Measurements from ENCODE around the gene UBAC2. TPM values are rescaled to one million over a fixed set of nuclear protein-coding genes. Genes with fewer than 3 reads are reported as not detected.

Gene UBAC2
- total and polyA plus RNA-seq, 2 donors (not counting 1 experiment from before 2014, with no cell fraction given): 32.4 to 87.4 TPM

DNA sequence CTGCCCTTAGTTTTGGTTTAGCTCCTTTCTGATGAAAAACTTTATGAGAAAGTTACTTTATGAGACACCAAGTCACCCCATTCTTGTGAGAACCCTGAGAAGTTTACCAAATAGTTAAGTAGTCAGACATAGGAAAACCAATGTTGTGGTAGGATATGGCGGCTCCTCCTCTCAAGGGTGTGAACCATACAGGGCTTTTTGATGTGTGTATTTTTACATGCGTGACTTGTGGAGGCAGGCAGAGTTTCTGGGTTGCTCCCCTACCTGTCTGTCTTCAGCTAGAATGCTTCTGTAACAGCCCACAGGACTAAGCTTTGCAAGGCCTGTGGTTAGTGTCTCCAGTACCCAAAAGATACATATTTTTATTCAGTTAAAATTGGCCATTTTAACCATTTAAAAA lies 18.3 kb downstream of the UBAC2 start:
- TF ChIP-seq, protein P1, sequence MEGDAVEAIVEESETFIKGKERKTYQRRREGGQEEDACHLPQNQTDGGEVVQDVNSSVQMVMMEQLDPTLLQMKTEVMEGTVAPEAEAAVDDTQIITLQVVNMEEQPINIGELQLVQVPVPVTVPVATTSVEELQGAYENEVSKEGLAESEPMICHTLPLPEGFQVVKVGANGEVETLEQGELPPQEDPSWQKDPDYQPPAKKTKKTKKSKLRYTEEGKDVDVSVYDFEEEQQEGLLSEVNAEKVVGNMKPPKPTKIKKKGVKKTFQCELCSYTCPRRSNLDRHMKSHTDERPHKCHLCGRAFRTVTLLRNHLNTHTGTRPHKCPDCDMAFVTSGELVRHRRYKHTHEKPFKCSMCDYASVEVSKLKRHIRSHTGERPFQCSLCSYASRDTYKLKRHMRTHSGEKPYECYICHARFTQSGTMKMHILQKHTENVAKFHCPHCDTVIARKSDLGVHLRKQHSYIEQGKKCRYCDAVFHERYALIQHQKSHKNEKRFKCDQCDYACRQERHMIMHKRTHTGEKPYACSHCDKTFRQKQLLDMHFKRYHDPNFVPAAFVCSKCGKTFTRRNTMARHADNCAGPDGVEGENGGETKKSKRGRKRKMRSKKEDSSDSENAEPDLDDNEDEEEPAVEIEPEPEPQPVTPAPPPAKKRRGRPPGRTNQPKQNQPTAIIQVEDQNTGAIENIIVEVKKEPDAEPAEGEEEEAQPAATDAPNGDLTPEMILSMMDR (conservative IDR thresholded peaks at IDR 0.05 in 1 of 2, IDR thresholded peaks at IDR 0.05 in 1 of 2; ENCODE audit: low read depth in 1 of 2, low read length in 2 of 2): no peak
- TF ChIP-seq EZH2 (IDR thresholded peaks at IDR 0.05; ENCODE audit: low read length, missing control alignments): no peak
- Histone ChIP-seq H3K36me3 (ENCODE audit: control insufficient read depth, insufficient read depth, low read length) (no peaks in the 10 kb centered on the region), H3K27ac (ENCODE audit: insufficient read depth, low read length) (no peak overlapping the region), H3K4me3 (replicated peaks in 1 of 4; ENCODE audit: control extremely low read depth in 1 of 4, insufficient read depth in 1 of 4, low read depth in 3 of 4, low read length in 4 of 4) (no peak overlapping the region), H2AFZ (ENCODE audit: low read length) (no peak overlapping the region), H3K9ac (ENCODE audit: insufficient read depth, low read length) (no peak overlapping the region), H3K4me2 (ENCODE audit: extremely low read depth, insufficient read depth, low read length) (no peak overlapping the region), H3K79me2 (ENCODE audit: control insufficient read depth, insufficient read depth, low read length) (peaks cover 13% of the 10 kb centered on the region), H3K4me1 (ENCODE audit: control insufficient read depth, extremely low read depth, insufficient read depth, low read length) (no peaks in the 10 kb centered on the region), H3K27me3 (ENCODE audit: control insufficient read depth, insufficient read depth, low read length) (no peaks in the 10 kb centered on the region), H4K20me1 (ENCODE audit: control insufficient read depth, extremely low read depth, insufficient read depth, low read length) (no peaks in the 10 kb centered on the region), H3K9me3 (ENCODE audit: control insufficient read depth, insufficient read depth, low read depth, low read length) (no peaks in the 10 kb centered on the region)
- DNase-seq (ENCODE audit: low read depth in 2 of 2): no peak

DNA sequence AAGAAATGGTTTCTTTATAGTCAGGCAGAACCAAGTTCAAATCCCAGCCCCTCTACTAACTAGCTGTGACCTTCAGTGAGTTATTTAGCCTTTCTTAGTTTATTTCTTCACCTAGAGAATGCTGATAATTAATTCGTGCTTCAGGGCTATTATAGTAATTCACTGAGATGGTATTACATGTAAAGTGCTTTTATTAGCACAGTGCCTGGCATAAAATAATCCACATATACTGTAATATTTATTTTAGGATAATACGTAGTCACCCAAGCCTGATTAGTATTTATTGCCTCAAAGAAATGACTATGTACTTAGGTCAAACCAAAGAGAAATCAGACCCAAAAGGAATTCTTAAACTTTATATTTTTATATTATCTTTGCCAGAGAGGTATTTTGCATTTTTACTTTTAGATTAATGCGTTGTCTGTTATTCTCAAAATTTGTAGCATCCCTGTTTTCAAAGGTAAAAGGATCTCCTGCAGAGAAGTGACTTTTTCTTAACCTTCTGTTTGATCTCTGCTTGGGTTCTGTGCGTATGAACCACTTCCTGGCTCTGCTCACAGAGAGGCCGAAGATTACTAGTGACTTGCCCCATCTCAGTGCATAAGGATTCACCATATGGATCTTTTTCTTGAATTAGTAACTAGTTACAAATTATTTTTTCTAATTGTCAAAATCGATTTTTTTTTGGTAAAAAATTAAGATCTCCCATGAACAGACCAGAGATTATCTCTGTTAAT lies 19.7 kb downstream of the UBAC2 start:
- H4K20me1 ChIP-seq (ENCODE audit: control insufficient read depth, extremely low read depth, insufficient read depth, low read length): no peaks in the 10 kb centered on the region

DNA sequence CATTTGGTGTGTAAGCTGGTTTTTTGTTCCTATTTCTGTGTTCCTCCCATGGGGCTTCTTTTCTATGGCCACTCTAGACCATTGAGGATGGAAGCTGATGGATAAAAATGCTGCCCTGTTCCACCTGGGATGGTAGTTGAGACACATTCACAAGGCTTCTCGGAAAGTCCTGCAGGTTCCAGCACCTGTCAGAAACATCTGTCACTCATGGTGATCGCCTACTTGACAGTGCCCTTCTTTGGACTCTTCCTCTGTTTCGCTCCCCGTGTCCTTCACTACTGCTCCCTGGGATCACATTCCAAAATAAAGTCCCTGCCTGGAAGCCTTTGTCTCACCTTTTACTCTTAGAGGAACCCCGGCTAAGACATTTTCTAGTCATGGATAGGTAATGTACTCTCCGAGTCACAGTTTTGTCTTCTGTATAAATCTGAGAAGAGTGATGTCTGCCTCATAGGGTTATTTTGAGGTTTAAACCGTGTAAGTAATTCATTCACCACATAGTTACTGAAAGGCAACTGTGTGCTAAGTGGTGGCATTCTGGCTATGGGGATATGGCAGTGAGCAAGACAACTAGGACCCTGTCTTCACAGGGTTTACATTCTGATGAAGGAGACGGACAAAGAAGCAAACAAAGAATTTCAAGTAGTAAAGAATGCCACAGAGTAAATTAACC lies 21.0 kb downstream of the UBAC2 start:
- peaks cover 16% of the 10 kb centered on the region for H3K79me2 ChIP-seq (ENCODE audit: control insufficient read depth, insufficient read depth, low read length)
- no peak overlapping the region for H2AFZ ChIP-seq (ENCODE audit: low read length)
- no peak overlapping the region for H3K27ac ChIP-seq (ENCODE audit: insufficient read depth, low read length)
- no peak overlapping the region for H3K9ac ChIP-seq (ENCODE audit: insufficient read depth, low read length)
- H3K4me1 ChIP-seq (ENCODE audit: control insufficient read depth, extremely low read depth, insufficient read depth, low read length): no peaks in the 10 kb centered on the region
- H3K4me2 ChIP-seq (ENCODE audit: extremely low read depth, insufficient read depth, low read length): no peak overlapping the region
- TF ChIP-seq, protein P1 (conservative IDR thresholded peaks at IDR 0.05 in 1 of 2, IDR thresholded peaks at IDR 0.05 in 1 of 2; ENCODE audit: low read depth in 1 of 2, low read length in 2 of 2): no peak
- no peak for TF ChIP-seq EZH2 (IDR thresholded peaks at IDR 0.05; ENCODE audit: low read length, missing control alignments)
- no peak for DNase-seq (ENCODE audit: low read depth in 2 of 2)
- H4K20me1 ChIP-seq (ENCODE audit: control insufficient read depth, extremely low read depth, insufficient read depth, low read length): no peaks in the 10 kb centered on the region
- H3K27me3 ChIP-seq (ENCODE audit: control insufficient read depth, insufficient read depth, low read length): no peaks in the 10 kb centered on the region
- no peaks in the 10 kb centered on the region for H3K9me3 ChIP-seq (ENCODE audit: control insufficient read depth, insufficient read depth, low read depth, low read length)
- H3K4me3 ChIP-seq (replicated peaks in 1 of 4; ENCODE audit: control extremely low read depth in 1 of 4, insufficient read depth in 1 of 4, low read depth in 3 of 4, low read length in 4 of 4): no peak overlapping the region
- no peaks in the 10 kb centered on the region for H3K36me3 ChIP-seq (ENCODE audit: control insufficient read depth, insufficient read depth, low read length)

More for the DNA sequence above, 19.7 kb downstream of the UBAC2 start:
- Histone ChIP-seq H3K4me2 (ENCODE audit: extremely low read depth, insufficient read depth, low read length) (no peak overlapping the region), H3K4me1 (ENCODE audit: control insufficient read depth, extremely low read depth, insufficient read depth, low read length) (no peaks in the 10 kb centered on the region), H3K4me3 (replicated peaks in 1 of 4; ENCODE audit: control extremely low read depth in 1 of 4, insufficient read depth in 1 of 4, low read depth in 3 of 4, low read length in 4 of 4) (no peak overlapping the region), H3K9me3 (ENCODE audit: control insufficient read depth, insufficient read depth, low read depth, low read length) (no peaks in the 10 kb centered on the region), H3K36me3 (ENCODE audit: control insufficient read depth, insufficient read depth, low read length) (no peaks in the 10 kb centered on the region), H3K27me3 (ENCODE audit: control insufficient read depth, insufficient read depth, low read length) (no peaks in the 10 kb centered on the region), H3K27ac (ENCODE audit: insufficient read depth, low read length) (no peak overlapping the region), H3K79me2 (ENCODE audit: control insufficient read depth, insufficient read depth, low read length) (peaks cover 14% of the 10 kb centered on the region), H2AFZ (ENCODE audit: low read length) (no peak overlapping the region), H3K9ac (ENCODE audit: insufficient read depth, low read length) (no peak overlapping the region)
- no peak for DNase-seq (ENCODE audit: low read depth in 2 of 2)
- no peak for TF ChIP-seq EZH2 (IDR thresholded peaks at IDR 0.05; ENCODE audit: low read length, missing control alignments)

Data from fibroblast of lung (primary cell).